HEK293 (cell line): ENCODE measurements around the gene CRYBG2.

Experiments
- KLF1 ChIP-seq: fragments of 450-650 bp; formaldehyde crosslinking; IDR thresholded peaks from 2 replicates; pipeline ENCODE4 v1.5.1; 2016; ENCODE audit warnings: missing biosample characterization, missing genetic modification characterization
- YY1 ChIP-seq: fragments of 450-650 bp; formaldehyde crosslinking; IDR thresholded peaks from 2 replicates; pipeline ENCODE4 v1.5.1; 2018; ENCODE audit warnings: missing biosample characterization, missing genetic modification characterization
- ZBTB21 ChIP-seq: fragments of 450-650 bp; formaldehyde crosslinking; IDR thresholded peaks from 2 replicates; pipeline ENCODE4 v1.5.1; 2017; ENCODE audit warnings: missing biosample characterization, missing genetic modification characterization
- ZFHX2 ChIP-seq: fragments of 450-650 bp; formaldehyde crosslinking; conservative IDR thresholded peaks from 2 replicates; pipeline ENCODE4 v1.5.1; 2016; ENCODE audit warnings: missing biosample characterization, missing genetic modification characterization
- ZNF24 ChIP-seq: fragments of 450-650 bp; formaldehyde crosslinking; IDR thresholded peaks from 2 replicates; pipeline ENCODE4 v1.5.1; 2016; ENCODE audit warnings: missing biosample characterization, missing genetic modification characterization
- ZNF433 ChIP-seq: fragments of 450-650 bp; formaldehyde crosslinking; IDR thresholded peaks from 2 replicates; pipeline ENCODE4 v1.5.1; 2016; ENCODE audit warnings: missing biosample characterization, missing genetic modification characterization, low read depth
- ZNF473 ChIP-seq: fragments of 450-650 bp; formaldehyde crosslinking; IDR thresholded peaks from 2 replicates; pipeline ENCODE4 v1.5.1; 2017; ENCODE audit warnings: missing biosample characterization, missing genetic modification characterization
- ZNF776 ChIP-seq: fragments of 450-650 bp; formaldehyde crosslinking; IDR thresholded peaks from 2 replicates; pipeline ENCODE4 v1.5.0; 2017; ENCODE audit warnings: missing biosample characterization, missing genetic modification characterization, borderline replicate concordance
- ZSCAN23 ChIP-seq: fragments of 450-650 bp; formaldehyde crosslinking; IDR thresholded peaks from 2 replicates; pipeline ENCODE4 v1.5.1; 2016; ENCODE audit warnings: missing biosample characterization, missing genetic modification characterization
- ZSCAN30 ChIP-seq: fragments of 450-650 bp; IDR thresholded peaks from 2 replicates; pipeline ENCODE4 v1.5.1; 2018; ENCODE audit warnings: missing biosample characterization, mild to moderate bottlenecking, missing genetic modification characterization, moderate library complexity
- TF ChIP-seq, protein P1 (sequence below): fragments of 450-650 bp; formaldehyde crosslinking; IDR thresholded peaks from 2 replicates; pipeline ENCODE4 v1.5.1; 2016; ENCODE audit warnings: missing biosample characterization, missing genetic modification characterization, low read depth
- TF ChIP-seq, protein P2 (sequence below): fragments of 450-650 bp; formaldehyde crosslinking; IDR thresholded peaks from 2 replicates; pipeline ENCODE4 v1.5.1; 2016; ENCODE audit warnings: missing biosample characterization, missing genetic modification characterization
- TF ChIP-seq, protein P3 (sequence below): fragments of 450-650 bp; formaldehyde crosslinking; IDR thresholded peaks from 2 replicates; pipeline ENCODE4 v1.5.1; 2016; ENCODE audit warnings: missing biosample characterization, missing genetic modification characterization
- TF ChIP-seq, protein P4 (sequence below): fragments of 450-650 bp; formaldehyde crosslinking; conservative IDR thresholded peaks from 2 replicates; pipeline ENCODE4 v1.5.1; 2016; ENCODE audit warnings: low read depth, missing biosample characterization, missing genetic modification characterization

DNA sequence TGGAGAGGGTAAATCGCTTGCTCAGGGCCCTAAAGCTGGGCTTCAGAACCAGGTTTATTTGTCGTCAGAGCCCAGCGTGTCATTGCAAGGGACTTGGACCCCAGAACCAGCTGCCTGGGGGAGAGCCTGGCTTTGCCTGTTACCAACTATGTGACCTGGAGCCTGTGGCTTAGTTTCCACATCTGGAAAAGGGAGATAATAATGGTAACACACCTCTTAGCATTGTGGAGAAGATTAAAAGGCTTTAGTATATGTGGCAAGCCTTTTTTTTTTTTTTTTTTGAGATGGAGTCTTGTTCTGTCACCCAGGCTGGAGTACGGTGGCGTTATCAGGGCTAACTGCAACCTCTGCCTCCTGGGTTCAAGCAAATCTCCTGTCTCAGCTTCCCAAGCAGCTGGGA lies 23.7 kb downstream of the CRYBG2 start:
- TF ChIP-seq ZBTB21 (tag by site-specific recombination): no peak
- TF ChIP-seq, protein P1, sequence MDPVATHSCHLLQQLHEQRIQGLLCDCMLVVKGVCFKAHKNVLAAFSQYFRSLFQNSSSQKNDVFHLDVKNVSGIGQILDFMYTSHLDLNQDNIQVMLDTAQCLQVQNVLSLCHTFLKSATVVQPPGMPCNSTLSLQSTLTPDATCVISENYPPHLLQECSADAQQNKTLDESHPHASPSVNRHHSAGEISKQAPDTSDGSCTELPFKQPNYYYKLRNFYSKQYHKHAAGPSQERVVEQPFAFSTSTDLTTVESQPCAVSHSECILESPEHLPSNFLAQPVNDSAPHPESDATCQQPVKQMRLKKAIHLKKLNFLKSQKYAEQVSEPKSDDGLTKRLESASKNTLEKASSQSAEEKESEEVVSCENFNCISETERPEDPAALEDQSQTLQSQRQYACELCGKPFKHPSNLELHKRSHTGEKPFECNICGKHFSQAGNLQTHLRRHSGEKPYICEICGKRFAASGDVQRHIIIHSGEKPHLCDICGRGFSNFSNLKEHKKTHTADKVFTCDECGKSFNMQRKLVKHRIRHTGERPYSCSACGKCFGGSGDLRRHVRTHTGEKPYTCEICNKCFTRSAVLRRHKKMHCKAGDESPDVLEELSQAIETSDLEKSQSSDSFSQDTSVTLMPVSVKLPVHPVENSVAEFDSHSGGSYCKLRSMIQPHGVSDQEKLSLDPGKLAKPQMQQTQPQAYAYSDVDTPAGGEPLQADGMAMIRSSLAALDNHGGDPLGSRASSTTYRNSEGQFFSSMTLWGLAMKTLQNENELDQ (tag by site-specific recombination): no peak
- TF ChIP-seq, protein P2, sequence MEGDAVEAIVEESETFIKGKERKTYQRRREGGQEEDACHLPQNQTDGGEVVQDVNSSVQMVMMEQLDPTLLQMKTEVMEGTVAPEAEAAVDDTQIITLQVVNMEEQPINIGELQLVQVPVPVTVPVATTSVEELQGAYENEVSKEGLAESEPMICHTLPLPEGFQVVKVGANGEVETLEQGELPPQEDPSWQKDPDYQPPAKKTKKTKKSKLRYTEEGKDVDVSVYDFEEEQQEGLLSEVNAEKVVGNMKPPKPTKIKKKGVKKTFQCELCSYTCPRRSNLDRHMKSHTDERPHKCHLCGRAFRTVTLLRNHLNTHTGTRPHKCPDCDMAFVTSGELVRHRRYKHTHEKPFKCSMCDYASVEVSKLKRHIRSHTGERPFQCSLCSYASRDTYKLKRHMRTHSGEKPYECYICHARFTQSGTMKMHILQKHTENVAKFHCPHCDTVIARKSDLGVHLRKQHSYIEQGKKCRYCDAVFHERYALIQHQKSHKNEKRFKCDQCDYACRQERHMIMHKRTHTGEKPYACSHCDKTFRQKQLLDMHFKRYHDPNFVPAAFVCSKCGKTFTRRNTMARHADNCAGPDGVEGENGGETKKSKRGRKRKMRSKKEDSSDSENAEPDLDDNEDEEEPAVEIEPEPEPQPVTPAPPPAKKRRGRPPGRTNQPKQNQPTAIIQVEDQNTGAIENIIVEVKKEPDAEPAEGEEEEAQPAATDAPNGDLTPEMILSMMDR: no peak
- no peak for TF ChIP-seq ZNF433 (tag by site-specific recombination)
- no peak for TF ChIP-seq KLF1 (tag by site-specific recombination)
- no peak for TF ChIP-seq ZSCAN30 (tag by site-specific recombination)
- no peak for TF ChIP-seq ZNF473
- TF ChIP-seq ZNF24 (tag by site-specific recombination): no peak
- TF ChIP-seq, protein P3, sequence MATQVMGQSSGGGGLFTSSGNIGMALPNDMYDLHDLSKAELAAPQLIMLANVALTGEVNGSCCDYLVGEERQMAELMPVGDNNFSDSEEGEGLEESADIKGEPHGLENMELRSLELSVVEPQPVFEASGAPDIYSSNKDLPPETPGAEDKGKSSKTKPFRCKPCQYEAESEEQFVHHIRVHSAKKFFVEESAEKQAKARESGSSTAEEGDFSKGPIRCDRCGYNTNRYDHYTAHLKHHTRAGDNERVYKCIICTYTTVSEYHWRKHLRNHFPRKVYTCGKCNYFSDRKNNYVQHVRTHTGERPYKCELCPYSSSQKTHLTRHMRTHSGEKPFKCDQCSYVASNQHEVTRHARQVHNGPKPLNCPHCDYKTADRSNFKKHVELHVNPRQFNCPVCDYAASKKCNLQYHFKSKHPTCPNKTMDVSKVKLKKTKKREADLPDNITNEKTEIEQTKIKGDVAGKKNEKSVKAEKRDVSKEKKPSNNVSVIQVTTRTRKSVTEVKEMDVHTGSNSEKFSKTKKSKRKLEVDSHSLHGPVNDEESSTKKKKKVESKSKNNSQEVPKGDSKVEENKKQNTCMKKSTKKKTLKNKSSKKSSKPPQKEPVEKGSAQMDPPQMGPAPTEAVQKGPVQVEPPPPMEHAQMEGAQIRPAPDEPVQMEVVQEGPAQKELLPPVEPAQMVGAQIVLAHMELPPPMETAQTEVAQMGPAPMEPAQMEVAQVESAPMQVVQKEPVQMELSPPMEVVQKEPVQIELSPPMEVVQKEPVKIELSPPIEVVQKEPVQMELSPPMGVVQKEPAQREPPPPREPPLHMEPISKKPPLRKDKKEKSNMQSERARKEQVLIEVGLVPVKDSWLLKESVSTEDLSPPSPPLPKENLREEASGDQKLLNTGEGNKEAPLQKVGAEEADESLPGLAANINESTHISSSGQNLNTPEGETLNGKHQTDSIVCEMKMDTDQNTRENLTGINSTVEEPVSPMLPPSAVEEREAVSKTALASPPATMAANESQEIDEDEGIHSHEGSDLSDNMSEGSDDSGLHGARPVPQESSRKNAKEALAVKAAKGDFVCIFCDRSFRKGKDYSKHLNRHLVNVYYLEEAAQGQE (tag by site-specific recombination): no peak
- no peak for TF ChIP-seq ZSCAN23 (tag by site-specific recombination)
- TF ChIP-seq YY1 (tag by site-specific recombination): no peak
- no peak for TF ChIP-seq ZFHX2 (tag by site-specific recombination)
- no peak for TF ChIP-seq ZNF776 (tag by site-specific recombination)
- TF ChIP-seq, protein P4, sequence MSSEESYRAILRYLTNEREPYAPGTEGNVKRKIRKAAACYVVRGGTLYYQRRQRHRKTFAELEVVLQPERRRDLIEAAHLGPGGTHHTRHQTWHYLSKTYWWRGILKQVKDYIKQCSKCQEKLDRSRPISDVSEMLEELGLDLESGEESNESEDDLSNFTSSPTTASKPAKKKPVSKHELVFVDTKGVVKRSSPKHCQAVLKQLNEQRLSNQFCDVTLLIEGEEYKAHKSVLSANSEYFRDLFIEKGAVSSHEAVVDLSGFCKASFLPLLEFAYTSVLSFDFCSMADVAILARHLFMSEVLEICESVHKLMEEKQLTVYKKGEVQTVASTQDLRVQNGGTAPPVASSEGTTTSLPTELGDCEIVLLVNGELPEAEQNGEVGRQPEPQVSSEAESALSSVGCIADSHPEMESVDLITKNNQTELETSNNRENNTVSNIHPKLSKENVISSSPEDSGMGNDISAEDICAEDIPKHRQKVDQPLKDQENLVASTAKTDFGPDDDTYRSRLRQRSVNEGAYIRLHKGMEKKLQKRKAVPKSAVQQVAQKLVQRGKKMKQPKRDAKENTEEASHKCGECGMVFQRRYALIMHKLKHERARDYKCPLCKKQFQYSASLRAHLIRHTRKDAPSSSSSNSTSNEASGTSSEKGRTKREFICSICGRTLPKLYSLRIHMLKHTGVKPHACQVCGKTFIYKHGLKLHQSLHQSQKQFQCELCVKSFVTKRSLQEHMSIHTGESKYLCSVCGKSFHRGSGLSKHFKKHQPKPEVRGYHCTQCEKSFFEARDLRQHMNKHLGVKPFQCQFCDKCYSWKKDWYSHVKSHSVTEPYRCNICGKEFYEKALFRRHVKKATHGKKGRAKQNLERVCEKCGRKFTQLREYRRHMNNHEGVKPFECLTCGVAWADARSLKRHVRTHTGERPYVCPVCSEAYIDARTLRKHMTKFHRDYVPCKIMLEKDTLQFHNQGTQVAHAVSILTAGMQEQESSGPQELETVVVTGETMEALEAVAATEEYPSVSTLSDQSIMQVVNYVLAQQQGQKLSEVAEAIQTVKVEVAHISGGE (tag by site-specific recombination): no peak
